Measurements from ENCODE around the gene SLAMF7.
"Not testable (repeated sequence)": the region's sequence is repeated elsewhere in the genome, so short reads cannot be mapped to it uniquely, and the experiment has no call there.

SLAMF7 gene

DNA sequence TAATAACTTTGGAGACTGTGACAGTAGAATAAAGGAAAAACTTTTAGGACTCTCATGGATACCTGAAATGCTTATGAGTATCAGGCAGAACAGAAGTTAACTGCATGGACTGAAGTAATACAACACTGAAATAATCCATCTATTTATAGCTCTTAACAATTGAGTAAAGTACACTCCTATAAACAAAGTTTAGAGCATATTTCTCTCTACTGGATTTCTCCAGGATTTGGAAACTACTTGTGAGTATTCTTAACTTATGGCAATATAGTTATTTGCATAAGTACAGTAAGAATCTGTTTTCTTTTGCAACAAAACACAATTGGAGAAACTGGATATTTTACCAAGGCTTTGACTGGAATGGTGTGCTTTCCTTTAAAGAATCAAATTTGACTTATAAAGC lies 17.6 kb upstream of the SLAMF7 start:
- no peak for DNase-seq

DNA sequence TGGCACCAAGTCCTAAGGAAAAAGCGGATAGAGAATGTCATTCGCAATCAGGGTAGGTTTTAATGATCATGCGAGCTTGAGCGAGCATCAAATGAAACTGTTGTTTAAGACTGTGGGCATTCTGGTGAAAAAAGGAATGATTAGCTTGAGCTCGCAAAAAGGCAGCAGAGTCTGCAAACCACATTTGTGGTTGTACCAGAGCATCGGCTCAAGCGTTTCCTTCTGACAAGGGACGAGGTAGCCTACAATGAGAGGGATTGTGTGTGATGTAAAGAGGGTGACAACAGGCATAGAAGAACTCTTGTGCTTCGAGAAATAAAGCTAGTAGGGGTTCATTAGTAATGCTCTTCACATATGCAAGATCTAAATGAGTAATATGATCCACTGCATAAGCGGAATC lies 16.3 kb upstream of the SLAMF7 start:
- no peak for DNase-seq

DNA sequence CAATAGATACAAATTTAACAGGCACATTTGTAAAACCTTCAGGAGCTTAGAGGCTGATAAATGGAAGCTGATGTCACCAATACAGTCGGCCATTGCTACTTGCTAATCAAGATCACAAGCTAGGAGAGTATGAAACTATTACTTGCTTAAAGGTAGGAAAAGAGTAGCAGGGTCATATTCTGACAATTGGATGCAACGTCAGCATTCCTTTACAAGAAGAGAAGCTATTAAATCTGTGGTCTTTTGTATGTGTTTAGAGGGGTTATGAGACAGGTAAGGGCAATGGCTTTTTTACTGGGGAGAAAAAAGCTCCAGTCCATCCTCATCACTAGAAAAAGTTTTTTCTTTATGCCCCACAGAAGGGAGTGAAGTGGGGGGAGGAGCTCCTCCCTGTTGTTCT lies 15.7 kb upstream of the SLAMF7 start:
- no peak for DNase-seq

DNA sequence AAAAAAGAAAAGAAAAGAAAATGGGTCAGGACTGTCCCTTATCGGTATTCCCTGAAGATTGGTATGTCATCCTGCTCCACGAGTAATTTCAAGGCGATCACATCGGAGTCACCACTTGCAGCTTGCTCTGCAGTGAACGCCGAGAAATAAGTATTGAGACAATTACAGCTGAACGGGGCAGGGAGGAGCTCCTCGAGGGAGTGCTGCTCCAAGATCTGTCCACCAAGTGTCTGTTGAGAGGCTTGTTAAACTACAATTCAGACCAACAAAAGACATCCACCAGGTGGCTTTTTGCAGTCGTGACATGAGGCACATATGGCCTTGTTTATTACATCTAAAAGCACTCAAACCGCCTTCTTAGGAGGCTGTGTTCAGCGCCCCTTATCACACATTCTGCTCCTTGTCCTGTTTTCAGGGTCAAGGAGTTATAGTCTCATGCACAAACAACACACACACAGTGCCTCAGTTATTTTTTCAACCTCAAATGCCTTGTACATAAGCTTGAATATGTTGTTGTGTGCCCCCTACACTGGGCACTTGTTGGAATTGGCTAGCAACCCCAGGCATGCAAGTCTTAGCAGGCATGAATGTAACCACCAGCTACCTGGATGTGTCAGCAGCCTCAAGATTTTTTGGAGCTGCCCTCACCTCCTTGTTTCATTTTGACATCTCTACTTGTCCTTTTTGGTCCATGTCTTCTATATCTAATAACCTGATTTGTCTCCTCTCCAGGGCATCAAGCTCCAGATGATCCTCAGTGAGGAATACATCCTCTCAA lies 14.4 kb upstream of the SLAMF7 start:
- peak; percentile 1 for DNase-seq

DNA sequence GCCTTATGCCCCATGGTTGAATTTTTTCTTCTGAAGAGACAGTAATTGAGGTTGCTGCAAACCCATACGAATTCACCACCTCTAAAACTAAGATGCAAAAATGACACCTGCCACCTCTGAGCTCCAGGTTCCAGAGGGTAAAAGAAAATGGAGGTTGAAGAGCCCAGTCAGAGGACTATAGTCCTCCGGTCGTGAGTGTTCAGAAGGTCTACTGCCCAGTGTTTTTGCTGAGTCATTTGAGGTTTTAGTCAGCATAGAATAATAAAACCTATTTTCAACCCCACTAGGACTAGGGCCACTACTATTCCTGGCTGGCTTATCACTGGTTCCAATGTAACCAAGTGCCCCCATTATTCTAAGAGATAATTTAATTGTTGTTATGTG lies 12.9 kb upstream of the SLAMF7 start:
- peak; percentile 11 for DNase-seq

DNA sequence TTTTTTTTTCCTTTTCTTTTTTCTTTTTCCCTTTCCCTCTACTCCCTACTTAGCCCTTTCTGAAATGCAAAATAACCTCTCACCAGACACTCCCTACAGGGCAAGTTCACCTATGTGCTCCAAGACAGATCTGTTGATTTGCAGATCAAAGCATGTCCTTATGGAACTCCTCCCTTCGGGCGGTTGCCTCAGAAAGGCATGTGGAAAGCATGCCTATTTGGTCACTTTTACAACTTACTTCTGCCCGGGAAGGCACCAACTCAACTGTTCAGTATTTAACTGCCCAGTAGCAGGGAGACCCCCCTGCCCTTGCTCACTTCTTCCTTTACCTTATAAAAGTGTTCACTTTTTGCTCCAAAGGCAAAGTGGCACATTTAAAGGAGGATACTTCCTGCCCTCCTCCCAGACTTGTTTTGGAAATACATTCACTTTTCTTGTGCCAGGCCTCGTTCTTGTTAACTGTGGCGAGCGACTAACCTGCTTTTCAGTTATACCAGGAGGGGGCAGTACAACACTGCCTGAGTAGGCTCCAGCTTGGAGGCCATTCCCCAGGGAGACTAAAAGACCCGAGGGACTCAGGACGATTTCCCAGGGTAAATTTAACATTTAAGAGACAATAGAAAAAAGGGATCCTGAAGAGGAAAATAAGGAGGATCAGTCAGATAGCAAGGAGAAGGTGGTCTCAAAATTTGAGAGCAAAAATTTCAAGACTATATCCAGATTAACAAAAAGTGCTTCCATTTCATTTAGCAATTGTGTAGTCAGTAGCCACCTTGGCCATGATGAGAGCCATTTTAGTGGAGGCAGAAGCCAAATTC lies 12.3 kb upstream of the SLAMF7 start:
- peak; percentile 63 for DNase-seq

DNA sequence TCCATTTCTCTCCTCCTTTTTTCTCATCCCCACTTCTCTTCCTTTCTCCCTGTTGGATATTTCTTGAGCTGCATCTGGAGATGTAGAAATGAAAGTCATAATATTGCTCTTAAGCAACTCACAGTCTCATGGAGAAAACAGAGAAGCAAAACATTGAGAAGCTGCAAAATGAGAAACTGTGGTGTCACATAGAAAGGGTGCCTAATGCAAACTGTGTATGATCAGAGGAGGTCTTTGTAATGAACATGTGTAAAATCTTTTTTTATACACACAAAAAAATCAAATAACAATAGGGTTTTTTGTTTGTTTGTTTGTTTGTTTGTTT lies 11.8 kb upstream of the SLAMF7 start:
- DNase-seq: no peak

DNA sequence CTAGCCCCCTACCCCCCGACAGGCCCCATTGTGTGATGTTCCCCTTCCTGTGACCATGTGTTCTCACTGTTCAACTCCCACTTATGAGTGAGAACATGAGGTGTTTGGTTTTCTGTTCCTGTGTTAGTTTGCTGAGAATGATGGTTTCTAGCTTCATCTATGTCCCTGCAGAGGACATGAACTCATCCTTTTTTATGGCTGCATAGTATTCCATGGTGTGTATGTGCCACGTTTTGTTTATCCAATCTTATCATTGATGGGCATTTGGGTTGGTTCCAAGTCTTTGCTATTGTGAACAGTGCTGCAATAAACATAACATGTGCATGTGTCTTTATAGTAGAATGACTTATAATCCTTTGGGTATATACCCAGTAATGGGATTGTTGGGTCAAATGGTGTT lies 7.5 kb upstream of the SLAMF7 start:
- DNase-seq: not testable (repeated sequence)

DNA sequence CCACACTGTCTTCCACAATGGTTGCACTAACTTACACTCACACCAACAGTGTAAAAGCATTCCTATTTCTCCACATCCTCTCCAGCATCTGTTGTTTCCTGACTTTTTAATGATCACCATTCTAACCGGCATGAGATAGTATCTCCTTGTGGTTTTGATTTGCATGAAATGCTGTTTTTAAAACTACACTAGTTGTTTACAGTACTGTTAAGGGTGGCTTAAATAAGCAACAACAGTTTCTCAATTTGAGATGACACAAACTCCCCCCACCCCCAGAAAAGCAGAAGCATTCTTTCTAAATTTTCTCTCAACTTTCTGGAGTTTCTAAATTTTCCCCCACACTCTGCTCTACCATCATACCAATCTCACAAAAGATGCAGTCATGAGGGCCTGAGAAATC lies 7.1 kb upstream of the SLAMF7 start:
- DNase-seq: no peak

DNA sequence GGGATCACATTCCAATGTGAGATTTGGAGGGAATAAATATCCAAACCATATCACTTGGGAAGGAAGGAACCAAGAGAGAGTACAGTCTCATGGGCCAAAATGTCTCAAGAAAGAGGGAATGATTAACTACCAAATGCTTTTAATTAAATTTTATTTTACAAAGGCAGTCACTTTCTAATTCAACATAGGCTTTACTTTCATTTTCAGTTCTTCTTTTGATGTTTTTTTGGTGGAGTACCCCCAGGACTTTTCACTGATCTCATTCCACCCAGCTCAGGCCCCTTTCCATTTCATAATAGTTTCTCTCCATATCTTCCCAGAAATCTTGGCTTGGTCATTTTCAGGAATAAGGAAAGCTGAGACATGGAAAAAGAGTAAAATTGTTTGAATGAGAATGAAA lies 5.1 kb upstream of the SLAMF7 start:
- no peak for DNase-seq

DNA sequence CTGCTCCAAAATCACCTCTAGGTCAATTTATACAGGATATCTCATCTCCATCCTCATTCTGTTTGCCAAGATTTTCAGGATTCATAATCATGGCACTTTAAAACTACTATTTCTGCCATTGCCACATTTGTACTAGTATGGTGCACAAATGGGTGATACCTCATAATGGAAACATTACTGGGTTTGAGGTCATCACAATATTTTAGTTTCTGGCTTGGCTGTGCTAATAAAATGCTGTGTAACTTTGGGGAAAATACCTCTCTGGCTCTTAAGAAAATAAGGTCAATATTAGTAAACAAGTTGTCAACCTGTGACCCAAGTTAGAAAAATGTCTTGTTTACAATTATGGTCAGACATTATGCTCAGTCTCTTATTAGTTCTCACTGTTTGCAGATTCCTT lies 4.7 kb upstream of the SLAMF7 start:
- no peak for DNase-seq

DNA sequence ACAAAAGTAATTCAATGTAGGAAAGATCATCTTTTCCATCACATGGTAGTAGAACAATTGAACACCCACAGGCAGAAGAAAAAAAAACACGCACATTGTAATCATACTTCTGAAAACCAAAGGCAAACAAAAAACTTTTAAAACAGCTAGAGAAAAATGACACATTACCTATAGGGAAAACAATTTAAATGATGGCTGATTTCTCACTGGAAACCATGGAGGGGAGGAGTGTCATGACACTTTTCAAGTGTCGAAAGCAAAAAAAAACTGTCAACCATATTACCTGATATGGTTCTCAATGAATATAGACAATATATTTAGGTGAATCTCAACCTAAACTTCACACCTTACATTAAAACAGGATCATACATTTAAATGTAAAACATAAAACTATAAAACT lies 776 bp upstream of the SLAMF7 start:
- DNase-seq: no peak

DNA sequence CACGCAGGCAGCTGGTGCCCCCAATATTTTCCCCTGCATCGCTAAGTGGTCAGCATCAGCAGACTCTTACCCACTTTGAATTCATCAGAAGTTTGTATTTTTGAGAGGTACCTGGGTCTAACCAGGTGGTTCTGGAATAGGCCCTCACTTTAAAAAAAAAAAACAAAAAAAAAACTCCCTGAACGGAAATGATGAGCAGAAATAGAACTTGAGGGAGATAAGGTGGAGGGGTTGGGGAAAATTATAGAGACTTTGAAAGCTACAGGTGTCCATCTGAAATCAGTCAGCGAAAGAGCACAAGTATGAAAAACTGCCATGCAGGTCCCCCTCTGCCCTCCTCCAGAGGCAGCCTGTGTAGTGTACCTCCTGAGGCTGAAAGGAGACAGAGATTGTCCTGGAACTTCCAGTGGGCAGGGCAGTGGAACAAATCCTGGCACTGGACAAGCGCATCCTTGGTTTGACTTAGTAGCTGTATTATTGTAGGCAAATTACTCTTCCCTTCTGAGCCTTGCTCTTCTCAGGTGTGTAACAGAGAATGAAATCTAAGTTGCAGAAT lies 1.2 kb downstream of the SLAMF7 start:
- no peak for DNase-seq

DNA sequence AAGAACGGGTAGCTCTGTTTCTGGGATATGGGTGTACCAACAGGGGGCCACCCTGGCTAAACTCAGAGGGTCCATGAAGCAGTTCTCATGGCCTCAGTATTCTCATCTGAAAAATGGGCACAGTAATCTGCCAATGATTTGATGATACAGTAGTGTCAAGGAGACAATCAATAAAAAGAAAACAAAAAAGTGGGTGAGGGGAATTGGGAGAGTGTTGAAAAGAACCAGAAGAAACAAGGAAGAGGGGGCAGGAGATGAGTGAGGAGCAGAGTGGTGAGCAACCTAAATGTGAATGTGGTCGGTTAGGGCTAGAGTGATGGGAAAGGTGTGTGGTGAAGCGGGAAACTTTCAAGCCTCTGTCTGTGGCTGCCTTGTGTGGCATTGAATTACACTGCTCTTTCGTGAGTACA lies 2.0 kb downstream of the SLAMF7 start:
- DNase-seq: no peak

DNA sequence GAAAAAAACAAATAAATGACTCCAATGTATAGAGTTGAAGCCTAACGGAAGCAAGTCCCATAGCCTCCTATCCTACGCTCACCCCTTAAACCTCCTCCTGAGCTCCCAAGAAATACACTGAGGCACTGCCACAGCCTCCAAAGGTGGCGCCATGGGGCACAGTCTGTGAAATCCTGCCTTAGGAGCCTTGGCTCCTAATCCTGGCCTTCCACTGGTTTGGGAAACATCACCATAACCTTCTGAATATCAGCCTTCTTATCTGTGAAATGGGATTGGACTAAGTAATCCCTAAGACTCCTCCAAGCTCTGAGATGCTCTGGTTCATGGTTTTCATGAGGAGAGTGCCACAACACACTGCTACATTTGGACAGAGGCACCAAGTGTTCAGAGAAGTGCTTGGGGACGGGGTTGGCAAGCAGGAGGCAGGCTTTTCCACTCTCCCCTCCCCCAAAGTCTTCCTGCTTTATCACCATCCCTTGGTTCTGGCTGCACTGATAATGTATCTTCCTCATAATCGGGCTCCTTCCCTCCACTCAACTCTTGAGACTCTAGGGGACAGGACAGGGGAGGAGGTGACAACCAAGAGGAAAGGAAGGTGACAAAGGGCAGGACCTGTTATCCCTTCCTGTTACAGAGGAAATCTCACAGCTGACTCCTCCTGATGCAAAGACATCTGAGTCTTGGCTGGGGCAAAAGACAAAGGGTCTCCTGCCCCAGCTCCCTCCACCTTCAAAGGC lies 2.7 kb downstream of the SLAMF7 start:
- DNase-seq: no peak

DNA sequence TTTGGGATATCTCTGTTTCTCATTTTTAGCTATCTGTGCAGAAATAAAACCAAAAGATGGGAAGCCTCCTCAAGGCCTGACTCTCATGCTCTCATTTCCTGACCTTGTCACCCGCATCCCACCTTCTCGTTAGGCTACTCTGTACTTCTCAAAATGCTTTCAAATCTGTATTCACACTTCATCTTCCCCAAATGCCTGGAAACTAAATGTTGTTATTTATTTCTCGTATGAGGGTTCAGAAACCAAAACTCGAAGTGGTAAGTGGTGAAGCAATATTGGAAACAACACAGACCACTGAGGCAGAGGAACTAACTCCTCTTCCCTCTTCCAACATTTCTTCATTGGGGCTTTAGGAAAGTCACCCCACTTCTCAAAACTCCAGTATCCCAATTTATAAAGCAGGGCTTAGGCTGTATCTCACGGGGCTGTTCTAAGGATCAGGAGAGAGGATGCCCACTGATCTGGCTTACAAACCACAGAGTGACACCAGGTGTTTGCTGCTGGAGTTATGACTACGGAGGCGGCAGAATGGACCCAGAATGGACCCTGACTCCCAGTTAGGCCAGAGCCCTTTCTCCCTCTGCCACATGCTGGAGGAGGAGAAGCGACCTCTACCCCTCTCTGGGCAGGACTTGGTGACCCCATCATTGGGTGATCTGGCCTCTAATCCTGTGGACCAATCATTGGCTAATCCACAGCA lies 3.5 kb downstream of the SLAMF7 start:
- DNase-seq: no peak

DNA sequence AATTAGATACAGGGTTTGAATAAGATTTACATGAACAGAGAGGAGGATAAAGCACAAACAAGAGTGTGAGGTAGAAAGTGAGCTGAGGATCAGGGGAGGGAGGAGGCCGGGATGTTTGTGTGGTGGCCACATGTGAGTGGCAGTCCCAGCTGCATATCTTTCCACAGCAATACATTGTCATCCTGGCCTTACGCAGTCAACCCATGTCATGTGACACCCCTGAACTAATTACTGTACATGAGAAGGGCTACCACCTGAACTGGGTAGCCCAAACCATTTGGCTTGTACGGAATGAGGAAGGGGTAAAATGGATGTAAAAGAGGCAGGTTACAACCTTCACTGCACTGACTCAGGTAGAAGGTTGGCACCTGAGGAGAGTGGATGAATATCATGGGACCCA lies 4.2 kb downstream of the SLAMF7 start:
- DNase-seq: no peak

DNA sequence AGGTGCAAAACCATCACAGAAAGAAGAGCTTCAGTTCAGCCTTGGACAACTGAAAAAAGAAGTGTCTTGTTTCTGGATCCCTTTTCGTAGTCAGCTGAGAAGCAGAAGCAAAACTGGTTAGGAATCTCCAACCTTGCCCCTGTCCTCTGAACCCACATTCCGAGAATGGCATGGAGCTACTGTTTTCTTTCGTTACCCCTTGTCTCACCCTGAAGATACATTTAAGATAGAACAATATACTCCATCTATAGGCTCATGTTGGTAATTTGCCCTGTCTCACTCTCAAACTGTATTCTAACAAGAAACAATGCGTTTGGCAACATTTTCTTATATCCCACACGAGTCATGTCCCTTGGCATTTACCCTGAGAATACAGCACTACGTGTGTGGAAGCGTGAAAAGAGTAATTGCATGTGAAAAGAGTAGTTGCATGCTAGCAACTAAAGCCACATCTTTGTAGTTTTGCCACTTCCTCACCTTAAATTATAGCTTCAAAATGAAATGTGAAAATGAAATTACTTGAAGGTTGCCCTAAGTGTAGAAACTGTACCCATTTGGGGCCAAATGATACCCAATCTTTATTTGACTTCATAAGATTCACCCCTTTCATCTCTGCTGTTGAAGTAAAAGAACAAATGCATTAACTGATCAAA lies 5.3 kb downstream of the SLAMF7 start:
- DNase-seq: no peak

DNA sequence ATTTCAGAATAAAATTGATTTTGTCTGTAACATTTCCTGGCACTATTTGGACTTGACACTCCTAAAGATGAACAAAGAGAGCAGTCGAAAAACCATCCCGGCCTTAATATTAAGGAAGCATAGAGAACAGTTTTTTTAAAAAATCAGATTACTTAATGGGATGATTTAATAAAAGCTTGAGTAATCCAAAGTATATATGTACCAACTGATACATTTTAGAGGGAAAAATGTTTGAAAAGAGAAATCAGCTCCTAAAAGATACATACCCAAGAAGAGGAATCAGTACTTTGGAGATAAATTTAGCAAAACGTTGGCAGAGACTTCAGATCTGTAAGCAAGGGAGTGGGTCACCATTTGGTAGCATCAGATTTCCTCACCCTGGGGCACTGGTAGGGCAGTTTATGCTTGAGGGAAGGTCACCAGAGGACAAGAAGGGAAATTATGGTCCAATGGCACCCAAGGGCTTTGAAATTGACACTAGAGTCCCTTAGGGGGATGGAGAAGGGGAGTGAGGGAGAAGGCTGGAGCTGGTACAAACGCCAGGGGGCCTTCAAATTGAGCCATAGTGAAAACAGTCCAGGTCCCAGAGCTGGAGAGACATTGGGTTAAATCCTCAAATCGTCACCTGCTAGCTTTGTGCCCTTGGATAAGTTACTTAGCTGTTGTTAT lies 5.9 kb downstream of the SLAMF7 start:
- no peak for DNase-seq

DNA sequence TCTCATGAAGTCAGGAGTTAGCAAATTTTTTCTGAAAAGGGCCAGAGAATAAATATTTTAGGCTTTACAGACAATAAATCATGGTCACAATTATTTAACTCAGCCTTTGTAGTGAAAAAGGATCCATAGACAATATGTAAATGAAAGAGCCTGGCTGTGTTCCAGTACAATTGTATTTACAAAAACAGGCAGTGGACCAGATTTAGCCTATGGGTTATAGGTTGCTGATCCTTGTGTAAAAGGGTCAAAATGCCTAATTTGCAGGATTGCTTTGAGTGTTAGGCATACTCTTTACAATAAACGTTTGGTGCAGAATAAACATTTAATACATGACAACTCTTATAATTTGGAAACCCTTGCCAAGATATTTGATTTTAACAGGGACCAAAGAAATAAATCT lies 6.5 kb downstream of the SLAMF7 start:
- DNase-seq: no peak

DNA sequence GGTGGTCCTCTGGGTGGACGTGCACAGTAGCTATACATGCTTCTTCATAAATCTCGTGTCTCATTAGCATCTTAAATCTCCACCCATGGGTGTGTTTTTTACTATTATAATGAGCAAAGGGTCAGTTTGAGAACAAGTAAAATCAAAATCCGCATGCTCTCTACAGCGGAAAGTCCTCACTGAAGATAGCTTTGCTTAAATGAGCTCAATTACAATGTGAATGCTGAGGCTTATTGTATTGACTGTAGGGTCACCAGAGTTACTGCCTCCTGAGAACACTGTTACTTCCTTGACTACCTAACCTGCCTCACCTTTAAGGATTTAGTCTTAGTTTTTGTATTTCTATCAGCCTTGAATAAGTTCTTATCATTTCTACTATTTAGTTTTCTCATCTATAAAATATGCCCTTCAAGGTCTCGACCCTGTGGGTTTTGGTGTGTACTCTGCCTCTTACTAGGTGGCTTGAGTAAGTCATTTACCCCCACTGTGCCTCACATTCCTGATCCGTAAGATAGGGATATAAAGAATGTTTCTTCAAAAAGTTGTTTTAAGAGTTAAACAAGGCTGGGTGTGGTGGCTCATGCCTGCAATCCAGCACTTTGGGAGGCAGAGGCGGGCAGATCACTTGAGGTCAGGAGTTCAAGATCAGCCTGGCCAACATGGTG lies 7.9 kb downstream of the SLAMF7 start:
- peak; percentile 11 for DNase-seq

All from EL (cell line).